Measurements from ENCODE around the gene DDX47. TPM values are rescaled to one million over a fixed set of nuclear protein-coding genes. Genes with fewer than 3 reads are reported as not detected.

DDX47 gene
- total and polyA plus RNA-seq, 9 of the 15 experiments (the other 6 are each of a cell fraction or from before 2014, with no cell fraction given): 39.4 to 186 (median 64.4) TPM

- peak in 1 of 2 experiments; percentile 44; a peak in 2 of 4 replicates for TF ChIP-seq MAZ (CRISPR knock-in tag; conservative IDR thresholded peaks at IDR 0.05 in 1 of 2, IDR thresholded peaks at IDR 0.05 in 1 of 2)
- peak; percentile 56; the same call in 1 of the 2 replicates for TF ChIP-seq ATF7 (IDR thresholded peaks at IDR 0.05)
- TF ChIP-seq, protein P1, sequence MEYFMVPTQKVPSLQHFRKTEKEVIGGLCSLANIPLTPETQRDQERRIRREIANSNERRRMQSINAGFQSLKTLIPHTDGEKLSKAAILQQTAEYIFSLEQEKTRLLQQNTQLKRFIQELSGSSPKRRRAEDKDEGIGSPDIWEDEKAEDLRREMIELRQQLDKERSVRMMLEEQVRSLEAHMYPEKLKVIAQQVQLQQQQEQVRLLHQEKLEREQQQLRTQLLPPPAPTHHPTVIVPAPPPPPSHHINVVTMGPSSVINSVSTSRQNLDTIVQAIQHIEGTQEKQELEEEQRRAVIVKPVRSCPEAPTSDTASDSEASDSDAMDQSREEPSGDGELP (CRISPR knock-in tag; IDR thresholded peaks at IDR 0.05; ENCODE audit: borderline replicate concordance): peak; percentile 62; the same call in 1 of the 2 replicates
- TF ChIP-seq ZNF263 (CRISPR knock-in tag; IDR thresholded peaks at IDR 0.05; ENCODE audit: borderline replicate concordance): 0 out of 2 replicates have a peak, but pooled peaks have one; percentile 42
- peak; percentile 45; the same call in 1 of the 2 replicates for TF ChIP-seq RNF2 (IDR thresholded peaks at IDR 0.05)
- no peak for TF ChIP-seq HEY1 (CRISPR knock-in tag; IDR thresholded peaks at IDR 0.05; ENCODE audit: borderline replicate concordance)
- peak; percentile 66; the same call in 1 of the 2 replicates for TF ChIP-seq ZBTB1 (CRISPR knock-in tag; IDR thresholded peaks at IDR 0.05; ENCODE audit: borderline replicate concordance, low read depth)
- TF ChIP-seq ZNF12 (CRISPR knock-in tag; IDR thresholded peaks at IDR 0.05): 0 out of 2 replicates have a peak, but pooled peaks have one; percentile 59
- TF ChIP-seq CBX1 (IDR thresholded peaks at IDR 0.05; ENCODE audit: low read depth): no peak
- peak in 1 of 2 experiments; percentile 48; a peak in 1 of 4 replicates for TF ChIP-seq ZNF639 (CRISPR knock-in tag; conservative IDR thresholded peaks at IDR 0.05 in 1 of 2, IDR thresholded peaks at IDR 0.05 in 1 of 2)
- peak; percentile 87 for TF ChIP-seq ZFX (CRISPR knock-in tag; IDR thresholded peaks at IDR 0.05)
- no peak for TF ChIP-seq KDM4B (IDR thresholded peaks at IDR 0.05; ENCODE audit: borderline replicate concordance in 2 of 2, low read depth in 1 of 2)
- 0 out of 2 replicates have a peak, but pooled peaks have one; percentile 11 for TF ChIP-seq SOX6 (IDR thresholded peaks at IDR 0.05)
- peak; percentile 77 for TF ChIP-seq POLR2A (conservative IDR thresholded peaks at IDR 0.05)
- TF ChIP-seq MYC (IDR thresholded peaks at IDR 0.05; ENCODE audit: low read depth, low read length): peak; percentile 90
- TF ChIP-seq MYC (CRISPR knock-in tag; IDR thresholded peaks at IDR 0.05; ENCODE audit: borderline replicate concordance, low read depth): peak; percentile 70; the same call in 1 of the 2 replicates
- TF ChIP-seq L3MBTL2 (IDR thresholded peaks at IDR 0.05): peak; percentile 98
- TF ChIP-seq MED1 (CRISPR knock-in tag; IDR thresholded peaks at IDR 0.05; ENCODE audit: borderline replicate concordance): no peak
- peak in 1 of 2 experiments; percentile 63; a peak in 3 of 4 replicates for TF ChIP-seq MNT (conservative IDR thresholded peaks at IDR 0.05)
- TF ChIP-seq HMGXB4 (CRISPR knock-in tag; IDR thresholded peaks at IDR 0.05): 0 out of 2 replicates have a peak, but pooled peaks have one; percentile 57
- 0 out of 2 replicates have a peak, but pooled peaks have one; percentile 42 for TF ChIP-seq ZNF589 (CRISPR knock-in tag; IDR thresholded peaks at IDR 0.05; ENCODE audit: low read depth)
These were observed 26.2 kb upstream of the DDX47 start (continued) for GRCh38 chr12:12786706-12787601.
